A549 (cell line): ENCODE results near the gene FDX2. TPM values are rescaled to one million over a fixed set of nuclear protein-coding genes. Genes with fewer than 3 reads are reported as not detected.

Experiments
- ATAC-seq, 2 experiments: fragments of 200-7000 bp in 1 of 2; fragments of >200 bp in 1 of 2; cut with Nextera tagmentation in 1 of 2; cut with Tn5 transposase in 1 of 2; 3 replicates each; pipeline versions ENCODE4 v1.8.0 to v1.9.1; 2018 to 2020; ENCODE audit warnings: mild to moderate bottlenecking in 1 of 2, moderate library complexity in 1 of 2
- CTCF ChIA-PET: fragments of 300-600 bp; sonication (Branson Sonifier 250); formaldehyde crosslinking; extraction: SDS; loops from one replicate; lab custom pipeline; 2021; ENCODE audit warnings: antibody characterized with exemption, inconsistent platforms; lab: Yijun Ruan, JAX
- POLR2A ChIA-PET: fragments of 350-600 bp; formaldehyde crosslinking; extraction: SDS; loops from one replicate; lab custom pipeline; 2021; ENCODE audit warnings: antibody characterized with exemption, inconsistent platforms; lab: Yijun Ruan, JAX
- DNase-seq, 2 experiments: peaks; one replicate each; pipeline versions ENCODE4 v3.0.0 to v3.0.0-alpha.2; 2011 to 2016; ENCODE audit warnings: low read depth in 1 of 2, low spot score in 1 of 2
- FAIRE-seq: peaks from 2 replicates; lab custom pipeline; 2011; peaks lifted over from hg19 to GRCh38; lab: Jason Lieb, UNC
- H3K27ac ChIP-seq, 2 experiments: fragments of >200 bp; sonication (Bioruptor Twin); formaldehyde crosslinking; 3 replicates each; pipeline ENCODE4 v1.5.1; 2016 to 2017
- H3K4me1 ChIP-seq: fragments of >200 bp; sonication (Bioruptor Twin); formaldehyde crosslinking; 3 replicates; pipeline ENCODE4 v1.6.1; 2016
- H3K4me2 ChIP-seq: fragments of >200 bp; sonication (Bioruptor Twin); formaldehyde crosslinking; 3 replicates; pipeline ENCODE4 v1.6.1; 2016
- H3K4me3 ChIP-seq: fragments of >200 bp; sonication (Bioruptor Twin); formaldehyde crosslinking; 3 replicates; pipeline ENCODE4 v1.5.1; 2016
- H3K9me3 ChIP-seq: fragments of >200 bp; sonication (Bioruptor Twin); formaldehyde crosslinking; 3 replicates; pipeline ENCODE4 v1.6.1; 2016
- BHLHE40 ChIP-seq: IDR thresholded peaks from 2 replicates; pipeline ENCODE4 v1.6.1; 2012; ENCODE audit warnings: low read depth, low read length, inconsistent platforms
- CHD4 ChIP-seq: fragments of 200-600 bp; sonication (generic); IDR thresholded peaks from 2 replicates; pipeline ENCODE4 v1.6.1; 2016; ENCODE audit warnings: antibody characterized with exemption, mild to moderate bottlenecking, borderline replicate concordance
- ELK1 ChIP-seq: fragments of 150-350 bp; IDR thresholded peaks from 2 replicates; pipeline ENCODE4 v1.6.1; 2014; ENCODE audit warnings: low read depth, mild to moderate bottlenecking, low read length
- ESRRA ChIP-seq: fragments of 150-350 bp; IDR thresholded peaks from 2 replicates; pipeline ENCODE4 v1.6.1; 2014; ENCODE audit warnings: mild to moderate bottlenecking, low read length, borderline replicate concordance
- FOXS1 ChIP-seq: fragments of 250-450 bp; sonication (Bioruptor Pico); IDR thresholded peaks from 2 replicates; pipeline ENCODE4 v1.5.0; 2020; ENCODE audit warnings: mild to moderate bottlenecking, moderate library complexity
- HEYL ChIP-seq: fragments of 250-450 bp; sonication (Bioruptor Pico); IDR thresholded peaks from 2 replicates; pipeline ENCODE4 v1.8.0; 2021; ENCODE audit warnings: mild to moderate bottlenecking, moderate library complexity
- NFE2L2 ChIP-seq: fragments of 150-350 bp; conservative IDR thresholded peaks from 2 replicates; pipeline ENCODE4 v1.6.1; 2014; ENCODE audit warnings: low read length
- NR3C1 ChIP-seq: fragments of >200 bp; sonication (Bioruptor Twin); formaldehyde crosslinking; IDR thresholded peaks from 3 replicates; pipeline ENCODE4 v1.6.1; 2017
- PBX3 ChIP-seq: IDR thresholded peaks from 2 replicates; pipeline ENCODE4 v1.6.1; 2012
- PHF8 ChIP-seq: fragments of 200-600 bp; sonication (generic); IDR thresholded peaks from 2 replicates; pipeline ENCODE4 v1.6.1; 2016; ENCODE audit warnings: low read depth, mild to moderate bottlenecking, antibody characterized with exemption, moderate library complexity, borderline replicate concordance
- POLR2AphosphoS2 ChIP-seq: conservative IDR thresholded peaks from 2 replicates; pipeline ENCODE4 v1.6.1; 2012; ENCODE audit warnings: low read length, improper control_type of control experiment, inconsistent platforms
- RFX5 ChIP-seq: fragments of 450-650 bp; IDR thresholded peaks from 2 replicates; pipeline ENCODE4 v1.7.1; 2014; ENCODE audit warnings: antibody characterized with exemption, mild to moderate bottlenecking, moderate library complexity
- TFCP2L1 ChIP-seq: fragments of 250-450 bp; sonication (Bioruptor Pico); IDR thresholded peaks from 2 replicates; pipeline ENCODE4 v1.5.0; 2021; ENCODE audit warnings: mild to moderate bottlenecking
- TP53 ChIP-seq: fragments of 250-450 bp; sonication (Bioruptor Pico); IDR thresholded peaks from 2 replicates; pipeline ENCODE4 v1.5.0; 2021; ENCODE audit warnings: mild to moderate bottlenecking, moderate library complexity
- WGBS: methylation state at CpG from one replicate; pipeline ENCODE4 v1.1.6; 2017; ENCODE audit errors: missing lambda C conversion rate; 5-methylcytosine and 5-hydroxymethylcytosine counted together
- polyA plus RNA-seq, 4 experiments: library from polyadenylated mRNA; depleted of rRNA in 3 of 4; stranded (reverse); fragments of >200 nt; fragmentation: RNase III in 1 of 4; extraction: RNeasy Plus Mini Kit Qiagen cat#74134 plus additional on column Dnase treatment in 1 of 4; gene quantifications; 2 replicates in 3 of 4; 3 replicates in 1 of 4; pipeline ENCODE4 v1.2.3, GENCODE V29; 2011 to 2017
- TF ChIP-seq, protein P1 (sequence below): fragments of >200 bp; sonication (Bioruptor Twin); formaldehyde crosslinking; IDR thresholded peaks from 2 replicates; pipeline ENCODE4 v1.6.1; 2016
- TF ChIP-seq, protein P2 (sequence below): IDR thresholded peaks from 2 replicates; pipeline ENCODE4 v1.6.1; 2012; ENCODE audit warnings: low read depth, borderline replicate concordance

The FDX2 gene
- polyA plus RNA-seq, 2 of the 4 experiments (the other 2 are of a cell fraction) = 9.9 to 23.5 TPM

DNA sequence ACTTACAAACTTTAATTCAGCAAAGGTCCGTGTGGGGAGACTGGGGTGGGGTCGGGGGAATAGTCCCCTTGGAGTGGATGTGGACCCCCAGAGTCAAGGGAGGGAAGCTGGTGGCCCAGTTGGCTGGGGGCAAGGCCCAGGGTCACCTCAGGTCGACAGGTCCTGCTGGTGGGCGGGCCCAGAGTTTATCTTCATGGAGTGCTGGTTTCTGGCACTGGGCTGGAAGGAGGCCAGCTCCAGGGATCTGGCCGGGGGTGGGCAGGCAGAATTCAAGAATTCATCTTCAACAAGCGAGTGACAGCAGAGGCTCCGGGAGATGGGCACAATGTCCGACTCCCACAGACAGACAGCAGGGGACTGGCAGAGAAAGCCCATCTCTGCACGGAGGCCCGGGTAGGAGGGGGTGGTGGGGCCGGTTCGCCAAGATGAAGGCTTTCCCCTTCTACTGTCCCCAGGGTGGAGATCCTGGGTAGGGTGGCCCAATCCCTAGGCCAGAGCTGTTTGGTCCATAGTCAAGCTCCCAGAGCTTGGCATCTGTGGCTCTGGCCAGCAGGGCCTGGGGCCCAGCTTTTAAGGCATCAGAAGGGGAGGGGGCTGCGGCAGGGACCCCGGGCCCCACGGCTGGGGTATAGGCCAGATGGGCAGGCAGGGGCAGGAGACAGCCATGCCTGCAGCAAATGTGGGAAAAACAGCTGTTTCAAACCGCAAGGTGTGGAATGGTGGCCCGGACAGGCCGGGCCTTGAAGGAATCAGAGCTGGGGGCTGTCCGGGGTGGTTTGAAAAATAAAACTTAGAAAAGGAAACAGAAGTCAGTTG lies 622 bp upstream of the FDX2 start:
- DNase-seq (no peak), ATAC-seq (peak; percentile 32 to 40; a peak in 5 of 6 replicates), FAIRE-seq (no peak)
- no peak for TF ChIP-seq TFCP2L1
- ChIA-PET CTCF (interaction anchor here (0.7 to 1.3 kb wide), 2 partner anchors 11 to 72 kb away, joined by 3 to 5 read pairs; no protein-coding TSS in a partner anchor), POLR2A (no interaction called here)
- Histone ChIP-seq H3K27ac (peak overlapping the region; percentile 87 to 95), H3K4me3 (peak overlapping the region; percentile 73), H3K4me2 (peak overlapping the region; percentile 82), H3K4me1 (peaks cover 12% of the 10 kb centered on the region), H3K9me3 (no peaks in the 10 kb centered on the region)
- 81% methylated on average over 15 of the region's 19 CpGs for WGBS

GRCh38 chr19:10309423-10309822 lies 6.4 kb downstream of the FDX2 start, which contains the start of gene ZGLP1:
ZGLP1 (minus strand) TSS chr19:10309815.
- TF ChIP-seq PBX3 = no peak
- TF ChIP-seq, protein P1, sequence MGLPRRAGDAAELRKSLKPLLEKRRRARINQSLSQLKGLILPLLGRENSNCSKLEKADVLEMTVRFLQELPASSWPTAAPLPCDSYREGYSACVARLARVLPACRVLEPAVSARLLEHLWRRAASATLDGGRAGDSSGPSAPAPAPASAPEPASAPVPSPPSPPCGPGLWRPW = no peak
- TF ChIP-seq NR3C1 = no peak
- Histone ChIP-seq H3K4me3 (no peak within 1 kb of the TSS), H3K27ac (no peak within 1 kb of the TSS), H3K4me1 (no peaks in the 10 kb centered on the region), H3K9me3 (no peaks in the 10 kb centered on the region), H3K4me2 (no peak within 1 kb of the TSS)
- POLR2A ChIA-PET = no interaction called here
- no peak for ATAC-seq
- FAIRE-seq = no peak
- WGBS = 88% methylated on average over 8 of the region's 24 CpGs
- no peak for DNase-seq
- CTCF ChIA-PET = interaction anchor here (0.8 to 1.0 kb wide), 2 partner anchors 32 to 38 kb away, joined by 3 to 4 read pairs; partner anchors contain the start of gene ICAM1

DNA sequence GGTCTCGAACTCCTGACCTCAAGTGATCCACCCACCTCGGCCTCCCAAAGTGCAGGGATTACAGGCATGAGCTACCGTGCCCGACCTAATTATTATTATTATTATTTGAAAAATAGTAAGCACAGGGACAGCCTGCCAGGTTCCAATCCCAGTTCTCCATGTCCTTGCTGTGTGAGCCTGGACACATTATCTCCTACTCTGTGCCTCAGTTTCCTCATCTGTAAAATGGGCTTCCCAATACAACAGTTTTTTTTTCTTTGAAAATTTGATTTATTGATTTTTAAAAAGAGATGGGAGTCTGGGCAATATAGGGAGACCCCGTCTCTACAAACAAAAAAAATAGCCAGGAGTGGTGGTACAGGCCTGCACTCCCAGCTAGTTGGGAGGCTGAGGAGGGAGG lies 9.5 kb downstream of the FDX2 start:
- Histone ChIP-seq H3K27ac (no peak overlapping the region), H3K4me1 (no peaks in the 10 kb centered on the region), H3K4me3 (no peak overlapping the region)
- ATAC-seq = no peak
- POLR2A ChIA-PET = no interaction called here
- WGBS = 85% methylated on average over 5 of the region's 5 CpGs
- TF ChIP-seq POLR2AphosphoS2 (no peak), BHLHE40 (no peak), ELK1 (no peak), RFX5 (no peak), CHD4 (no peak), NFE2L2 (no peak), HEYL (no peak), FOXS1 (CRISPR knock-in tag) (no peak), TP53 (no peak), ESRRA (no peak), PHF8 (no peak)
- TF ChIP-seq, protein P2, sequence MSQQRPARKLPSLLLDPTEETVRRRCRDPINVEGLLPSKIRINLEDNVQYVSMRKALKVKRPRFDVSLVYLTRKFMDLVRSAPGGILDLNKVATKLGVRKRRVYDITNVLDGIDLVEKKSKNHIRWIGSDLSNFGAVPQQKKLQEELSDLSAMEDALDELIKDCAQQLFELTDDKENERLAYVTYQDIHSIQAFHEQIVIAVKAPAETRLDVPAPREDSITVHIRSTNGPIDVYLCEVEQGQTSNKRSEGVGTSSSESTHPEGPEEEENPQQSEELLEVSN = no peak
- TF ChIP-seq, all 56 proteins: peak for 0
- DNase-seq = no peak
- no peak for FAIRE-seq
- Histone ChIP-seq H3K4me2 (no peak overlapping the region), H3K9me3 (no peaks in the 10 kb centered on the region)
- CTCF ChIA-PET = interaction anchor here (1.2 to 2.0 kb wide), 3 partner anchors 37 to 85 kb away, joined by 3 to 5 read pairs (median 3); no protein-coding TSS in a partner anchor
